H1 (cell line): ENCODE data around the gene KRABD2.

Experiments used
- CTCF ChIA-PET: fragments of 300-600 bp; sonication (Branson Sonifier 250); formaldehyde crosslinking; loops from one replicate; lab custom pipeline; 2021; ENCODE audit not compliant: partially characterized antibody; lab: Charles Lee
- POLR2A ChIA-PET: fragments of 300-600 bp; sonication (Branson Sonifier 250); formaldehyde crosslinking; loops from one replicate; lab custom pipeline; 2021; ENCODE audit warnings: inconsistent platforms; ENCODE audit not compliant: partially characterized antibody; lab: Charles Lee
- DNase-seq, 2 experiments: peaks; one replicate each; pipeline versions ENCODE4 v3.0.0 to v3.0.0-alpha.2; 2010 to 2022; ENCODE audit warnings: low spot score in 2 of 2, low read depth in 1 of 2, mixed read lengths in 1 of 2
- FAIRE-seq: peaks from 2 replicates; lab custom pipeline; 2011; peaks lifted over from hg19 to GRCh38; lab: Jason Lieb, UNC
- H2AFZ ChIP-seq: 2 replicates; pipeline ENCODE4 v1.8.1; 2012; ENCODE audit warnings: low read length, inconsistent platforms
- H2AK5ac ChIP-seq: 2 replicates; pipeline ENCODE4 v1.6.1; 2013; ENCODE audit warnings: low read depth, low read length
- H2BK120ac ChIP-seq: replicated peaks from 2 replicates; pipeline ENCODE3; 2013; ENCODE audit warnings: low read depth, low read length, inconsistent platforms
- H2BK12ac ChIP-seq: 2 replicates; pipeline ENCODE4 v1.6.1; 2013; ENCODE audit warnings: low read depth, low read length
- H2BK15ac ChIP-seq: 2 replicates; pipeline ENCODE4 v1.6.1; 2013; ENCODE audit warnings: low read length
- H2BK20ac ChIP-seq: 2 replicates; pipeline ENCODE4 v1.6.1; 2013; ENCODE audit warnings: low read length
- H2BK5ac ChIP-seq: 2 replicates; pipeline ENCODE4 v1.6.1; 2013; ENCODE audit warnings: low read depth, low read length
- H3K14ac ChIP-seq: 2 replicates; pipeline ENCODE4 v1.6.1; 2013; ENCODE audit warnings: inconsistent platforms; ENCODE audit not compliant: insufficient read length
- H3K18ac ChIP-seq: 2 replicates; pipeline ENCODE4 v1.6.1; 2013; ENCODE audit warnings: low read length; ENCODE audit errors: extremely low read depth
- H3K23ac ChIP-seq: 2 replicates; pipeline ENCODE4 v1.6.1; 2013; ENCODE audit warnings: inconsistent platforms; ENCODE audit not compliant: insufficient read length
- H3K23me2 ChIP-seq: 2 replicates; pipeline ENCODE4 v1.6.1; 2013; ENCODE audit warnings: low read depth, low read length
- H3K27ac ChIP-seq: 2 replicates; pipeline ENCODE4 v1.6.1; 2011; ENCODE audit warnings: low read depth, low read length, inconsistent platforms
- H3K27me3 ChIP-seq, 4 experiments: replicated peaks in 1 of 4; 1 replicate in 1 of 4; 2 replicates in 3 of 4; pipeline versions ENCODE4 v1.6.1 to v1.8.1; 2011 to 2013; ENCODE audit warnings: low read length in 3 of 4, mild to moderate bottlenecking in 3 of 4, inconsistent platforms in 2 of 4, mixed read lengths in 2 of 4, moderate library complexity in 1 of 4; ENCODE audit not compliant: control insufficient read depth in 3 of 4, insufficient read depth in 3 of 4; ENCODE audit errors: extremely low read depth in 1 of 4
- H3K36me3 ChIP-seq, 4 experiments: 2 replicates each; pipeline versions ENCODE4 v1.6.1 to v1.8.1; 2011 to 2013; ENCODE audit warnings: mild to moderate bottlenecking in 4 of 4, low read length in 3 of 4, moderate library complexity in 2 of 4, control low read depth in 1 of 4, inconsistent platforms in 1 of 4; ENCODE audit not compliant: insufficient read depth in 4 of 4, control insufficient read depth in 2 of 4
- H3K4ac ChIP-seq: replicated peaks from 2 replicates; pipeline ENCODE3; 2013; ENCODE audit warnings: low read length, low read depth, mixed read lengths, inconsistent platforms; ENCODE audit not compliant: insufficient read length
- H3K4me1 ChIP-seq, 4 experiments: replicated peaks in 1 of 4; 1 replicate in 1 of 4; 2 replicates in 3 of 4; pipeline versions ENCODE4 v1.6.1 to v1.8.1; 2011 to 2013; ENCODE audit warnings: low read length in 3 of 4, inconsistent platforms in 2 of 4, mixed read lengths in 1 of 4; ENCODE audit not compliant: insufficient read depth in 4 of 4, control insufficient read depth in 3 of 4
- H3K4me2 ChIP-seq, 2 experiments: 2 replicates each; pipeline versions ENCODE4 v1.6.1 to v1.8.1; 2011 to 2013; ENCODE audit warnings: low read depth in 2 of 2, low read length in 2 of 2, control low read depth in 1 of 2, inconsistent platforms in 1 of 2, mild to moderate bottlenecking in 1 of 2; ENCODE audit not compliant: insufficient read depth in 1 of 2
- H3K4me3 ChIP-seq, 4 experiments: fragments of 200-600, 300-600 bp in 1 of 4; sonication (generic), shearing (Covaris generic), sonication (Bioruptor Twin) in 1 of 4; 2 replicates each; pipeline versions ENCODE4 v1.5.1 to v1.8.1; 2011 to 2016; ENCODE audit warnings: low read length in 4 of 4, low read depth in 3 of 4, control low read depth in 2 of 4, inconsistent platforms in 2 of 4, mild to moderate bottlenecking in 2 of 4, mixed read lengths in 1 of 4, moderate library complexity in 1 of 4; ENCODE audit not compliant: insufficient read depth in 2 of 4; ENCODE audit errors: extremely low read depth in 1 of 4
- H3K56ac ChIP-seq: replicated peaks from 2 replicates; pipeline ENCODE3; 2013; ENCODE audit warnings: low read depth, mild to moderate bottlenecking, mixed read lengths, low read length, inconsistent platforms; ENCODE audit not compliant: insufficient read length
- H3K79me1 ChIP-seq: 2 replicates; pipeline ENCODE4 v1.6.1; 2013; ENCODE audit warnings: low read depth, low read length, control low read depth
- H3K79me2 ChIP-seq, 2 experiments: 2 replicates each; pipeline versions ENCODE4 v1.6.1 to v1.8.1; 2012 to 2013; ENCODE audit warnings: low read length in 2 of 2, mild to moderate bottlenecking in 2 of 2, inconsistent platforms in 1 of 2; ENCODE audit not compliant: insufficient read depth in 2 of 2, control insufficient read depth in 1 of 2
- H3K9ac ChIP-seq, 4 experiments: replicated peaks in 1 of 4; 1 replicate in 1 of 4; 2 replicates in 3 of 4; pipeline versions ENCODE4 v1.6.1 to v1.8.1; 2011 to 2013; ENCODE audit warnings: low read depth in 3 of 4, low read length in 3 of 4, control low read depth in 2 of 4, mild to moderate bottlenecking in 2 of 4, moderate library complexity in 2 of 4, inconsistent platforms in 1 of 4; ENCODE audit errors: extremely low read depth in 1 of 4
- H3K9me3 ChIP-seq, 2 experiments: 2 replicates each; pipeline versions ENCODE4 v1.6.1 to v1.8.1; 2012 to 2013; ENCODE audit warnings: mild to moderate bottlenecking in 2 of 2, moderate library complexity in 2 of 2, control low read depth in 1 of 2, inconsistent platforms in 1 of 2, low read depth in 1 of 2, low read length in 1 of 2, mixed read lengths in 1 of 2; ENCODE audit not compliant: insufficient read depth in 2 of 2
- H4K20me1 ChIP-seq, 2 experiments: replicated peaks in 1 of 2; 2 replicates each; pipeline versions ENCODE3 to v1.8.1; 2011 to 2013; ENCODE audit warnings: inconsistent platforms in 2 of 2, low read length in 2 of 2, mild to moderate bottlenecking in 1 of 2; ENCODE audit not compliant: insufficient read depth in 2 of 2, control insufficient read depth in 1 of 2
- H4K5ac ChIP-seq: 2 replicates; pipeline ENCODE4 v1.6.1; 2013; ENCODE audit warnings: low read length, low read depth, mixed read lengths, inconsistent platforms; ENCODE audit not compliant: insufficient read length
- H4K8ac ChIP-seq: 2 replicates; pipeline ENCODE4 v1.8.0; 2013; ENCODE audit warnings: mild to moderate bottlenecking, moderate library complexity, low read length, inconsistent platforms; ENCODE audit not compliant: insufficient read depth; ENCODE audit errors: extremely low read depth
- H4K91ac ChIP-seq: replicated peaks from 2 replicates; pipeline ENCODE3; 2013; ENCODE audit warnings: low read length, mixed read lengths, inconsistent platforms; ENCODE audit not compliant: insufficient read length
- ASH2L ChIP-seq: fragments of 200-600, 300-600 bp; sonication (generic); IDR thresholded peaks from one replicate; pipeline ENCODE4 v1.7.1; 2017; ENCODE audit warnings: low read length
- RNF2 ChIP-seq: fragments of 200-900, 300-1000 bp; sonication (generic); IDR thresholded peaks from 2 replicates; pipeline ENCODE4 v1.7.1; 2016; ENCODE audit warnings: borderline replicate concordance, low read depth, mild to moderate bottlenecking, antibody characterized with exemption, low read length; ENCODE audit not compliant: poor library complexity, severe bottlenecking; ENCODE audit errors: missing control alignments
- SP4 ChIP-seq: IDR thresholded peaks from 2 replicates; pipeline ENCODE4 v1.6.1; 2012; ENCODE audit warnings: low read length, inconsistent platforms
- WGBS, 2 experiments: shearing (Covaris generic) in 1 of 2; methylation state at CpG; one replicate each; pipeline versions ENCODE4 v1.1.6 to v1.1.7; 2013 to 2015; ENCODE audit warnings: low lambda C conversion rate in 2 of 2, mixed read lengths in 2 of 2, inconsistent platforms in 1 of 2, low coverage in 1 of 2, missing lambda C conversion rate in 1 of 2; ENCODE audit not compliant: insufficient replicate concordance in 2 of 2, insufficient coverage in 1 of 2, insufficient read length in 1 of 2; ENCODE audit errors: extremely low coverage in 1 of 2, missing lambda C conversion rate in 1 of 2; 5-methylcytosine and 5-hydroxymethylcytosine counted together

Gene KRABD2

GRCh38 chr17:8366231-8366630, 10.3 kb downstream of the KRABD2 start:
- POLR2A ChIA-PET = interaction anchor here (3.4 kb wide), 1 partner anchor 10 kb away, joined by 23 read pairs; the partner anchor contains the start of gene KRABD2
- H3K9me3 ChIP-seq = no peaks in the 10 kb centered on the region
- H3K79me2 ChIP-seq = no peaks in the 10 kb centered on the region
- H3K14ac ChIP-seq = no peak overlapping the region
- no peaks in the 10 kb centered on the region for H3K27me3 ChIP-seq
- H4K20me1 ChIP-seq = no peaks in the 10 kb centered on the region
- H3K27ac ChIP-seq = no peak overlapping the region
- H3K36me3 ChIP-seq = peaks cover 10 to 23% (median 15%) of the 10 kb centered on the region in 4 experiments
- H3K18ac ChIP-seq = no peak overlapping the region
- TF ChIP-seq RNF2 (no peak), SP4 (no peak), ASH2L (no peak)
- TF ChIP-seq, all 59 proteins: peak for 0
- 98% methylated on average over 2 of the region's 2 CpGs; no CpG with 5 or more reads in 1 of the 2 experiments for WGBS, 2 experiments
- H3K4me3 ChIP-seq = no peak overlapping the region
- H4K8ac ChIP-seq = no peak overlapping the region
- H3K79me1 ChIP-seq = no peaks in the 10 kb centered on the region
- H3K23me2 ChIP-seq = no peaks in the 10 kb centered on the region
- H2BK12ac ChIP-seq = no peak overlapping the region
- CTCF ChIA-PET = interaction anchor here (1.1 kb wide), 1 partner anchor 10 kb away, joined by 3 read pairs; no protein-coding TSS in a partner anchor
- no peak overlapping the region for H2BK20ac ChIP-seq
- no peak overlapping the region for H2AFZ ChIP-seq
- H3K4ac ChIP-seq = no peak overlapping the region
- FAIRE-seq (no peak), DNase-seq (no peak)
- H2BK15ac ChIP-seq = no peak overlapping the region
- no peak overlapping the region for H3K4me2 ChIP-seq
- H4K5ac ChIP-seq = no peak overlapping the region
- no peak overlapping the region for H2BK5ac ChIP-seq
- H3K9ac ChIP-seq = no peak overlapping the region
- H3K23ac ChIP-seq = no peak overlapping the region
- H3K56ac ChIP-seq = no peak overlapping the region
- H2AK5ac ChIP-seq = no peak overlapping the region
- no peak overlapping the region for H4K91ac ChIP-seq
- no peak overlapping the region for H2BK120ac ChIP-seq
- no peaks in the 10 kb centered on the region for H3K4me1 ChIP-seq
